ENCODE measurements around the gene MMP28.

- TF ChIP-seq POLR2A (IDR thresholded peaks at IDR 0.05; ENCODE audit: low read length): no peak
- no peak for TF ChIP-seq GATA1 (IDR thresholded peaks at IDR 0.05; ENCODE audit: low read depth, low read length)
Measured at GRCh38 chr17:35747540-35748017, 47.9 kb downstream of the MMP28 start.
